Ureter (tissue), 1 donor: ENCODE results near the gene CCM2L. TPM values are rescaled to one million over a fixed set of nuclear protein-coding genes. Genes with fewer than 3 reads are reported as not detected.

ENCODE experiments used
- DNase-seq: peaks from one replicate; pipeline ENCODE4 v3.0.0-alpha.2; 2020; ENCODE audit warnings: low spot score
- total RNA-seq: library from RNA; stranded (reverse); gene quantifications from one replicate; pipeline ENCODE4 v1.2.4, GENCODE V29; 2023
- donor health status: DM: yes; HTN: yes; CAD: no.

CCM2L gene
- total RNA-seq, 1 donor from 2014 or later: 8.2 TPM

GRCh38 chr20:31992086-31992485, 18.2 kb upstream of the CCM2L start:
- no peak for DNase-seq

- no peak for DNase-seq
Observed at GRCh38 chr20:31996996-31997395, 13.2 kb upstream of the CCM2L start.

DNA sequence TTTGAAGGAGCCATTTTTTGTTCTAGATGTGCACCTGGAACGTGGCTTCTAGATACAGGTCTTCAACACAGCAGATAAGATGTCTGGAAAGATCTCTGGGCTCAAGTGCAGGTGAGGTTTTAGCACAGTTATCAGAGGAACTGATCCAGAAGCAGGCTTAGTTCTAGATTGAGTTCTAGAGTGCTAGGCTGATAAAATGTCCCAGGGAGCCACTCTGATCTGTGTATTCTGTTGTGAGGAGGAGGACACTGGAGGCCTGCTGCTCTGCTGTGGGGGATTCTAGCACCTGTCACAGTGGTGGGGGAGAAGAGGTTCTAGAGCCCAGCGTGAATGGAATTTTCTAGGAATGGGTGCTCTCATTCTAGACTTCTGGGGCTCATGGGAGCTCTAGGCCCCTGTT, 12.0 kb upstream of the CCM2L start:
- DNase-seq: no peak

DNA sequence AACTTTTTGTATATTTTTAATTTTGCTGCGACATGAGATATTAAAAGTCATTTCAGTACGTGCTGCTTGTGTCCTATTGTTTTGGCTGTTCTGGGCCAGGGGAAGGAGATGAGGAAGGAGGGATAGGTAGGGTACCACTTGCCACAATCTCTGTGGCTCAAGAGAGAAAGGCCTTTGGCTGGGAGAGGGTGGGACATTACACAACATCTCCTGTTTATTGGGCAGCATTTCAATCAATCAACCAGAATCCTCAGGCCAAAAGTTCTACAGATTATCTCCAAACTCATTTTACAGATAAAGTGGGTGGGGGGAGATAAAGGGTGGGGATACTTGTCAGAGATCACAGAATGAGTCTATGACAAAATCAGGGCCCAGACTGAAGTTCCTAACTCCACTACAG, 6.9 kb upstream of the CCM2L start:
- no peak for DNase-seq

GRCh38 chr20:32004963-32005362, 5.3 kb upstream of the CCM2L start:
- DNase-seq: no peak

DNA sequence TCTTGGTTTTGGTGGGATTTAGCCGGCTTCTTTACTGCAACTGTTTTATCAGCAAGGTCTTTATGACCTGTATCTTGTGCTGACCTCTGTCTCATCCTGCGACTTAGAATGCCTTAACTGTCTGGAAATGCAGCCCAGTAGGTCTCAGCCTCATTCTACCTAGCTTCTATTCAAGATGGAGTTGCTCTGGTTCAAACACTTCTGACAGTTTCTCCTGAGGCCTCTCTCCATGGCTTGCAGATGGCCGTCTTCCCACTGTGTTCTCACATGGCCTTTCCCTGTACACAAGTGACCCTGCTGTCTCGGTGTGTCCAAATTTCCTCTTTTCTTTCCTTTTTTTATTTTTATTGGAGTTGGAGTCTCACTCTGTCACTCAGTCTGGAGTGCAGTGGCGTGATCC, 4.2 kb upstream of the CCM2L start:
- DNase-seq: no peak

GRCh38 chr20:32006841-32007786, 3.1 kb upstream of the CCM2L start:
- DNase-seq: no peak

DNA sequence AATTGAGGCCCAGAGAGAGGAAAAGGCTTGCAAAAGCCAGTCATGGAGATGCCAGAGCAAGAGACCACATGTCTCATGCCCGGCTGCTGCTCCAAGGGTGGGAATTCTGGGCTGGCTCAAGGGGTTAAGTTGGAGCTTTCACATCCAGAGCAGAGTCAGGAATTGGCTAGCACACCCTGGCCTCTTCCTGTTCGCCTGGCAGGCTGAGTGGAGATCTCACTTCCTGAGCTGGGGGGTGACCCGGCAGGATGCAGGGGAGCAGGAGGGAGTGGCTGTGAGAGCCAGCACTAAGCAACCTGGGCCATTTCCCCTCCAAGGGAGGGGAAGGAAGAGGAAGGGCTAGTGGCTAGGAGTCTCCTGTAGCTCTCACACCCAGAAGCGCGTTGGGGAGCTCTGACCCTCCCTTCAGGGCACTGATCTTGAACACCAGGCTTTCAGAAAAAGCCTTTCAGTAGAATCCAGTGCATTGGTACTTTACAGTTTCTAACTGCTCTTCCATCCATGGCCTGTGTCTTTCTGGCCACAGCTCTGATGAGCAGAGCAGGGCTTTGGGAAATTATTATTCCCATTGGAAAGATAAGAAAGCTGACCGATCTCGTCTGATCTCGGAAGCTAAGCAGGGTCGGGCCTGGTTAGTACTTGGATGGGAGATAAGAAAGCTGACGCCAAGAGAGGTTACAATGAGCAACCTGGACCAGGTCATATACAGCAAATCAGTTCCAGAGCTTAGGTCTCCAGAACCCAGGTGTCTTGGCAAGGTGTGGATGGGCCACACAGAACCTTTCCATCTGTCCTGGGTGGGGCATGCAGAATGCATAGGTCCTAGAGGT, 2.2 kb upstream of the CCM2L start:
- no peak for DNase-seq

DNA sequence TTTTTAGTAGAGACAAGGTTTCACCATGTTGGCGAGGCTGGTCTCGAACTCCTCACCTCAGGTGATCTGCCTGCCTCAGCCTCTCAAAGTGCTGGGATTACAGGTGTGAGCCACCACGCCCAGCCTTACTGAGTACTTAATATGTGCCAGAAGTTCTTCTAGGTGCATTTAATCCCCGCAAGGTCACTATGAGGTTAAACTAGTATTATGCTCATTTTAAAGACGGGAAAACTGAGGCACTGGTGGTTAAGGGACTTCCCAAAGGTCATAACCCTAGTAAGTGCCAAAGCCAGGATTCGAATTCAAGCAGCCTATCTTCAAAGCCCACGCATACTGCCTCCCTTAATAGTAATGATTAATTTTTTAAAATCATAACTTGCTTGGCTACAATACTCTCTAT, 674 bp upstream of the CCM2L start:
- no peak for DNase-seq

GRCh38 chr20:32010666-32011065, 428 bp downstream of the CCM2L start:
- no peak for DNase-seq

GRCh38 chr20:32012159-32012688, 2.0 kb downstream of the CCM2L start:
- no peak for DNase-seq

DNA sequence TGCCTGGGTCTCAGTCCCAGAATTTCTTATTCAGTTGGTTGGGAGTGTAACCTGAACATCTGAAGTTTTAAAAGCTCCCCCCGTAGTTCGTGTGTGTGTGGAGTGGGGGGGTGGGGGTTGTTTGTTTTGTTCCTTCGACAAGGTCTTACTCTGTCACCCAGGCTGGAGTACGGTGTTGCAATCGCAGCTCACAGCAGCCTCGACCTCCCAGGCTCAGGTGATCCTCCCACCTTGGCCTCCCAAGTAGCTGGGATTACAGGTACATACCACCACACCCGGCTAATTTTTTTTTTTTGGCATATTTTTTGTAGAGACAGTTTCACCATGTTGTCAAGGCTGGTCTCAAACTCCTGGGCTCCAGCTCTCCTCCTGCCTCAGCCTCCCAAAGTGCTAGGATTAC, 3.1 kb downstream of the CCM2L start:
- DNase-seq: no peak

- no peak for DNase-seq
Observed at GRCh38 chr20:32017711-32018251, 7.5 kb downstream of the CCM2L start.

GRCh38 chr20:32018269-32019155, 8.3 kb downstream of the CCM2L start:
- peak; percentile 54 for DNase-seq

DNA sequence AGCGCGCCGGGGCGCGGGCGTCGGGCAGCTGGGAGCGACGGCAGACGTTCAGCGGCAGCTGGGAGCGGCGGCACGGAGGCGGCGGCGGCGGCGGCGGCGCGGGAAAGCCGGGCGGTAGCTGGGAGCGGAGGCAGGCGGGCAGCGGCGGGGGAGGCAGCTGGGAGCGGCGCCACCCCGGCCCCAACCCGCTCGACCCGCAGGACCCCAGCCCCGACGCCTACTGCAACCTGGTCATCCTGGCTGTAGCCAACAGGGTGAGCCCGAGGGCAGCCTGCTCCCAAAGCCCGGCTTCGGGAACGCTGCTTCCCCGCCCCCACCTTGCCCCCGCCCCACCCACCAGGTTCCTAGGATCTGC, 8.9 kb downstream of the CCM2L start:
- DNase-seq: no peak

DNA sequence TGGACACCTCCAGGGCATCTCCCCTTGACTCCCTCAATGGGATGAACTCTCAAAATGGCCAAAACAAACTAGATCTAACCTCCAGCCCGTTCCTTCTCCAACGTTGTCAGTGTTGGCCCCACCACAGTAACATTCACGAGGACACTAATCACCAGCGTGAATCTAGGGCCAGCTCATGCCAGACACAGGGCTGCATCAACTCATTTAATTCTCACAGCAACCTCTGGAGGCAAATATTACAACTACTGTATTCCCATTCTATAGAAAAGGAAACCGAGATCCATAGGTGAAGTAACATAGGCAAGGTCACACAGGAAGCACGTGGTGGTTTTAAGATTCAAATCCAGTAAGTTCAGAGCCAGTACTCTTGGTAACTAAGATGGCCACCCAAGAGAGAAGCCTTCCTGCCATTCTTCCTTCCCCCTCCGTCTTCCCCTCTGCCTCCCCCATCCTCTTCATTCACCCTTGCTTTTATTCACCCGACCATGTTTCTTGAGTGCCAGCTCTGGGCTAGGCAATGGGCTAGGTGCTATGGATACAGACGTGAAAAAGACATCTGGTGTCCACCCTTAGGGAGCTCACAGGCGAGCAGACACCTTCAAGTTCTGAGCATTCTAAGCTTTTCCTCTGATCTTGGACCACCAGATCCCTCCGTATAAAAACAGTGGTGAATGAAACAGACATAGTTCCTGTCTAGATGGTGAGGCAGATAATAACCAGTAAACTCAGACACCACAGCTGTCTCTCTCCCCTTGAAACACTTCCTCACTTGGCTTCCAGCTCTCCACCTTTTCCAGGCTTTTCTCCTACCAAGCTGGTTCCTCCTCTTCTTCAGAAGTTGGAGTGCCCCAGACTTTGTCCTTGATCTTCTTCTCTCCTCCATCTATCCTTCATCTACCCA, 9.6 kb downstream of the CCM2L start:
- DNase-seq: no peak

DNA sequence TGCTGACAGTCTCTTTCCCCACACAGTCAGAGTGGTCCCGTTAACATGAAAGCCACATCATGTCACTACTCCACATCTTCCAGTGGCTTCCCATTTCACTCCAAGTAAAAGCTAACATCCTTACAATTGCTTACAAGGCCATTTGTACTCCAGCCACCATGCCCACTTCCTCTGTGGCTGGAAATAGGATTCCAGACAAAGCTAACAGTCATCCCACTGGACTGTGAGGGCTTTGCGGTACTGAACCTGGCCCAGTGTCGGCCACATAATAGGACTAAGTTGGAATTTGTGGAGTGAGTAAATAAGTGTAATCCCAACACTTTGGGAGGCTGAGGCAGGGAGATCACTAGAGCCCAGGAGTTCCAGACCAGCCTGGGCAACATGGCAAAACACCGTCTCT, 10.9 kb downstream of the CCM2L start:
- DNase-seq: no peak

GRCh38 chr20:32024683-32025295, 14.6 kb downstream of the CCM2L start:
- DNase-seq: no peak

GRCh38 chr20:32027643-32028042, 17.4 kb downstream of the CCM2L start:
- no peak for DNase-seq
